Motor neuron (in vitro differentiated cells): ENCODE measurements around the gene VPS35L. TPM values are rescaled to one million over a fixed set of nuclear protein-coding genes. Genes with fewer than 3 reads are reported as not detected.
A peak's percentile ranks its signal among the peaks of the same experiment; 100 is the strongest.

Experiments
- ATAC-seq, 8 experiments: fragments of 200-7000 bp; cut with Tn5 transposase; replicated peaks in 6 of 8; 2 replicates each; pipeline ENCODE4 v1.8.0; 2021; ENCODE audit warnings: mild to moderate bottlenecking in 8 of 8, moderate library complexity in 8 of 8
- H3K27ac ChIP-seq, 2 donors: fragments of 250-450 bp; sonication (Bioruptor Pico); 2 replicates each; pipeline ENCODE4 v1.9.0; 2021; ENCODE audit warnings: antibody characterized with exemption in 2 of 2, mild to moderate bottlenecking in 2 of 2, moderate library complexity in 1 of 2
- H3K4me1 ChIP-seq, 2 donors: fragments of 250-450 bp; sonication (Bioruptor Pico); replicated peaks in 1 of 2; 2 replicates each; pipeline ENCODE4 v1.6.1; 2021; ENCODE audit warnings: antibody characterized with exemption in 2 of 2, mild to moderate bottlenecking in 2 of 2, moderate library complexity in 1 of 2
- H3K4me3 ChIP-seq, 5 donors: fragments of 250-450 bp; sonication (Bioruptor Pico); 2 replicates each; pipeline ENCODE4 v1.9.0; 2021; ENCODE audit warnings: antibody characterized with exemption in 5 of 5, mild to moderate bottlenecking in 5 of 5, moderate library complexity in 4 of 5
- WGBS, 10 experiments: fragments of 450-650 bp; shearing (Covaris generic); methylation state at CpG; one replicate each; pipeline ENCODE4 v1.0.0; 2022; 5-methylcytosine and 5-hydroxymethylcytosine counted together
- in situ Hi-C, 9 experiments: fragments of 400-800 bp; cut with MboI; loops; one replicate each; pipeline ENCODE4 v1.15.0; 2021; ENCODE audit warnings: low sequenced_read_pairs in 9 of 9, low pct_unique_long_range_greater_than_20kb in 2 of 9; ENCODE audit not compliant: unreplicated experiment in 9 of 9
- total RNA-seq, 8 experiments: library from RNA; unstranded; fragments of 300-600 nt; gene quantifications; 2 replicates each; pipeline versions ENCODE4 v1.2.3 to v1.2.4, GENCODE V29; 2022

Gene VPS35L
- total RNA-seq, 8 experiments from 2014 or later = 24.8 to 63.9 (median 42.2) TPM

DNA sequence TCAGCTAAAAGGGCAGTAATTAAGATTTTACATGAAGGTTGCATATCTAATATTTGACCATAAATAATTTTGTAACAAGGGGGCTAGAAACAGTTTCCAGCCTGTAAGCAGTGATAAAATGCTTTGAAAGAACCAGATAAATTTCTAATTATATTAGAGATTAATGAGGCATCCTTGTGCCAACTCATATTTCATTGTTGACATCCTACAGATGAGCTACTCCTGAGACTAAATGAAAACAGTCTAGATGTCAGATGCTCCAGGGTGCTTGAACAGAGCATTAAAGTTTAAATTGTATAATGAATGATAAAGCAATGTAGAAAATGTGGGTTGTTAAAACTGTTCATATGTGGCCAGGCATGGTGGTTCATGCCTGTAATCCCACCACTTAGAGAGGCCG is 185.9 kb downstream of the VPS35L start:
- no peak overlapping the region for H3K4me3 ChIP-seq
- no peak overlapping the region for H3K27ac ChIP-seq
- in situ Hi-C loops = no loop called here
- H3K4me1 ChIP-seq = no peaks in the 10 kb centered on the region
- ATAC-seq = no peak
- 71 to 100% (median 100%) methylated on average over 1 of the region's 1 CpG; no CpG with 5 or more reads in 4 of the 10 experiments for WGBS, 10 experiments

DNA sequence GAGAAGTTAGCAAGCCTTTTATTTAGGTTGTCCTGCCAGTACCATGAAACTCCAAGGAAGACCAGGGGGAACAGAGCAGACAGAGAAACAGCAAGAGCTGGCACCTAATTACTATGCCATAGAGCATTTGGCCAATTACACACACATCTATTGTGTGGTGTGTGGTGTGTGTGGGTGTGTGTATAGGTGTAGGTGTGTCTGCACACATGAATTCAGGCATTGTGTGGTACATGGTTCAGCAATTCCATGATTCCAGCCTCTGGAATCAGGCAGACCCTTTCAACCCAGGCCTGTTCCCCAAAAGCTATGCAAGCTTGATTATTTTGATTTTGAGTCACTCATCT is 188.3 kb downstream of the VPS35L start:
- Histone ChIP-seq H3K4me1 (no peaks in the 10 kb centered on the region), H3K27ac (no peak overlapping the region), H3K4me3 (no peak overlapping the region)
- in situ Hi-C loops = no loop called here
- ATAC-seq = no peak

DNA sequence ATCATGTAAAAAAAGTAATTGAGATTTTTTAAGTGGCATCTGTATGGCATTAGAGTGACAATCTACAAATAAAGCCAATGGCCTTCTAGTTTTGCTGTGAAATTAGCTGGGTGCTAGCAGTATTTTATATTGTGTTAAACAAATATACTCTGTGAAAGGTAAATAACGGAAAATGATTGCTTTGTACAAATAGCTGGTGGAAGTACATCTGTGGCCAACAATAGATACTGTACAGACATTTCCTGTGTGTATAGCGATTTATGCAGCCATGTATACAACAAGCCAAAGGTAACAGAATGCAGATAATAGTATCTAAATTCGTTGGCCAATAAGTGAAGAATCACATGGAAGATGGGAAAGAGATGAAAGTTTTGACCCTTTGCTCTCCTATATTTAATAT is 189.2 kb downstream of the VPS35L start:
- ATAC-seq = no peak
- Histone ChIP-seq H3K4me3 (no peak overlapping the region), H3K27ac (no peak overlapping the region), H3K4me1 (no peaks in the 10 kb centered on the region)
- in situ Hi-C loops = no loop called here
- 55 to 83% (median 79%) methylated on average over 2 to 3 of the region's 3 CpGs for WGBS, 10 experiments

DNA sequence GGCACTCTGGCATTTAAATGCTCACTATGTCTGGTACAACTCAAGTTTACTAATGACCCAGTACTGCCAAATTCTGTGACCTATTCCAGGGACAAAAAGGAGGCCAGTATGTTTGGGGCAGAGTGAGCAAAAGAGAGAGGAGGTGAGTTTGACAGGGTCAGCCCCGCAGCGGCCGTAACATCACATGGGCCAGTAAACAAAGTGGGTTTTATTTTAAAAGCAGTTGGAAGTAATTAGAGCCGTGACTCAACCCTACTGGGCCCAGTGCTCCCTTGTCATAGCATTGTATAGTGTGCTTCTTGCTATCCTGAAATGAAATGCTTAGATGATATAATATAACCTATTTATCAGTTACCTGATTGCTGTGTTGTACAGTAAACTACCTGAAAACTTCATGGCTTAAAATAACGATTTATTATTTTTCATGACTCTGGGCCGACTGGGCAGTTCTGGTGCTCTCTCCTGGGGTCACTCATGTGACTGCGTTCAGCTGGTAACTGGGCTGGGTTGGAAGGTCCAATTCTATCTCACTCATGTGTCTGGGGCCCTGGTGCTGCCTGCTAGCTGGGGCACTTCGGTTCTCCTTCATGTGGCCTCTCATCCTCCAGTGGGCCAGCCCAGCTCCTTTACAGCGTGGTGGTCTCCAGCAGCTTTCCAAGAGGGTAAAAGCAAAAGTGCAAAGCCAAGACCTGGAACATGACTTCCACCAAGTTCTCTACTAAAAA is 189.9 kb downstream of the VPS35L start:
- in situ Hi-C loops = no loop called here
- Histone ChIP-seq H3K4me1 (no peaks in the 10 kb centered on the region), H3K27ac (no peak overlapping the region), H3K4me3 (no peak overlapping the region)
- WGBS, 10 experiments = 33 to 93% (median 56%) methylated on average over 1 to 7 of the region's 9 CpGs; no CpG with 5 or more reads in 3 of the 10 experiments
- ATAC-seq = no peak

DNA sequence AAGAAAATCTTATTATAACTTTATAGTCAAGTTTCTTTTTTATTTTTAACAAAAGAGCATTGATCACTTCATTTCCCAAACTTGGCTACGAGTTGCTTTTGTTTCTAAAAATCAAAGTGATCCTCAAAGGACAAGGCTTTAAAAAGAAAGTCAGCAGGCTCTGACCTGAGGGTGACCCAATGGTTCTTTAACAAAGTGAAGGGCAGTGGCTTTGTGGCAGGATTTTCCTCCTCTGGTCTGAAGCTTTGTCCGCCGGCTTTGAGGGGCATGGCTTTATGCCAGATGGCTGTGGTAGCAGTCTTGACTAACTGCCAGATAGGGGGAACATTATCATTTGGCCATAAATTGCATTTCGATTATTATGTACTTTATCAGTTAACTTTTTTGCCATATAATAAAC is 191.1 kb downstream of the VPS35L start:
- 0 to 90% (median 24%) methylated on average over 1 to 4 of the region's 4 CpGs; no CpG with 5 or more reads in 1 of the 10 experiments for WGBS, 10 experiments
- in situ Hi-C loops = no loop called here
- peak in 1 of 8 experiments; percentile 21 for ATAC-seq
- H3K4me1 ChIP-seq = no peaks in the 10 kb centered on the region
- no peak overlapping the region for H3K27ac ChIP-seq
- H3K4me3 ChIP-seq = no peak overlapping the region

DNA sequence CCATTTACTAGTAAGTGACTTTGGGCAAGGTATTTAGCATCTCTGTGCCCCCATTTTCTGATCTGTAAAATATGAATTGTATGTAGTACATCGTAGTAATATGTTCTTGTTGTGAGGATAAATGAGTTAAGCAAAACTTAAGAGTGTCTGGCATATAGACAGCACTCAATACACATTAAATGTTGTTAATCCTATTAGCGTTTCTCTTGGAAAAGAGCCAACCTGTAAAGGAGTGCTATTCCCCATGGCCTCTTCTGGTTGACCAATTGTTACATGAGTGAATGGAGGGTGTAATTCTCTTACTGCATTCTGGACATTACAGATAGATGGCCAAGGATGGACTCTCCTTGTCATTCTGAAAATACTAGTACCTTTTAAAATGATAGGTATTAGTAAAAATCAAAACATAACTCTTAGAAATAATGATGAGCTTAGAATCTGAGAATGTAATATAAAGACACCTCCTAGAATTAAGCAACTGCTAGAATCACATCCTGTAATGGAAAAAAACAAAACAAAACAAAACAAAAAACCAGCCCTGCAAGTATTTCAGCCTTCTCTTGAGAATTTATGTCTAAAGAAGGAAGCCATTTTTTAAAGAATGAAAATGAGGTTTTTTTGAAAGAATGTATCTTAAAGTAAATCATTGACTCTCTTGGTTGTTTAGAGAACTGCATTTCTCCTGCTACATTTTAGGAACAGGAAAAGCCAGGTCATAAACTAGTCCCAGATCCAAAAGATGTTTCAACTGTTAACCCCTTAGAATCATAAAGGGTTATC is 193.1 kb downstream of the VPS35L start:
- no peak for ATAC-seq
- H3K27ac ChIP-seq = no peak overlapping the region
- in situ Hi-C loops = no loop called here
- no peaks in the 10 kb centered on the region for H3K4me1 ChIP-seq
- H3K4me3 ChIP-seq = no peak overlapping the region
- 0 to 80% (median 50%) methylated on average over 1 to 2 of the region's 2 CpGs; no CpG with 5 or more reads in 5 of the 10 experiments for WGBS, 10 experiments

DNA sequence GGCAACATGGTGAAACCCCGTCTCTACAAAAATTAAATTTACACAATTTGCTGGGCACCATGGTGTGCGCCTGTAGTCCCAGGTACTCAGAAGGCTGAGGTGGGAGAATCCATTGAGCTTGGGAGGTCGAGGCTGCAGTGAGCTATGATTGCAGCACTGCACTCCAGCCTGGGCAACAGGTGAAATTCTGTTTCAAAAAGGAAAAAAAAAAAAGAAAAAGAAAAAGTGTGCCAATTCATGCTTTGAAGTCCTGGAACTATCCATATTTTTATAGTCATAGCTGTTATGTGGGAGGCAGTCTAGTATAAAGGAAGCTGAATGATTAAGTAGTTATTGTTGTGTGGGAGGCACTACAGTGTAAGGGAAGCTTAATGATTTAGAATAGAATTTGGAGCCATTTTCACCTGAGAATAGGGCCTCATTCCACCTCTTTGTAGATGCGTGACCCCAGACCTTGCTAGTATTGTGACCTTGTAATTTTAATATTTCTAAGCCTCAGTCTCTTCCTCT is 194.1 kb downstream of the VPS35L start:
- no peak overlapping the region for H3K27ac ChIP-seq
- no peaks in the 10 kb centered on the region for H3K4me1 ChIP-seq
- H3K4me3 ChIP-seq = no peak overlapping the region
- 20 to 100% (median 93%) methylated on average over 1 to 4 of the region's 4 CpGs; no CpG with 5 or more reads in 1 of the 10 experiments for WGBS, 10 experiments
- in situ Hi-C loops = no loop called here
- ATAC-seq = no peak

Other genes with a start within 250 kb of the VPS35L start
- gene TMC5, start 137.8 kb upstream of the VPS35L start, total RNA-seq = 1 to 10 TPM in 1 of 8 experiments, under 1 TPM in 7; 0.05 to 5.8 (median 0.17) TPM
- gene GDE1, start 33.6 kb upstream of the VPS35L start, total RNA-seq = 100 to 1,000 TPM in 2 of 8 experiments, 10 to 100 TPM in 6; 30.2 to 130 (median 48.5) TPM
- gene CCP110, start 31.8 kb upstream of the VPS35L start, total RNA-seq = 10 to 100 TPM; 12.8 to 33.7 (median 24.5) TPM
- 10 to 100 TPM; 14.8 to 40.8 (median 24.7) TPM for gene KNOP1, start 162.5 kb downstream of the VPS35L start, total RNA-seq
- gene IQCK, start 162.6 kb downstream of the VPS35L start, total RNA-seq = 10 to 100 TPM in 7 of 8 experiments, 1 to 10 TPM in 1; 7.0 to 44.1 (median 27.7) TPM